Mesenteric fat pad (tissue), 1 donor: ENCODE data around the gene SORCS2. TPM values are rescaled to one million over a fixed set of nuclear protein-coding genes. Genes with fewer than 3 reads are reported as not detected.

Experiments used
- DNase-seq: peaks from one replicate; pipeline ENCODE4 v3.0.0-alpha.2; 2020; ENCODE audit warnings: low spot score
- total RNA-seq: library from RNA; stranded (reverse); fragmentation: NEBNext Ultra II Directional; extraction: Animal tissue kit (Norgen Biotek cat#: 25700); gene quantifications from one replicate; pipeline ENCODE4 v1.2.1, GENCODE V29; 2021
- donor health status: DM: yes; HTN: yes; CAD: no.

SORCS2 gene
- total RNA-seq, 1 donor from 2014 or later = 1.9 TPM

- DNase-seq = peak; percentile 69
These were observed 196.3 kb downstream of the SORCS2 start for GRCh38 chr4:7388627-7389026.

GRCh38 chr4:7389101-7389701 is 196.9 kb downstream of the SORCS2 start:
- DNase-seq = peak; percentile 74

DNA sequence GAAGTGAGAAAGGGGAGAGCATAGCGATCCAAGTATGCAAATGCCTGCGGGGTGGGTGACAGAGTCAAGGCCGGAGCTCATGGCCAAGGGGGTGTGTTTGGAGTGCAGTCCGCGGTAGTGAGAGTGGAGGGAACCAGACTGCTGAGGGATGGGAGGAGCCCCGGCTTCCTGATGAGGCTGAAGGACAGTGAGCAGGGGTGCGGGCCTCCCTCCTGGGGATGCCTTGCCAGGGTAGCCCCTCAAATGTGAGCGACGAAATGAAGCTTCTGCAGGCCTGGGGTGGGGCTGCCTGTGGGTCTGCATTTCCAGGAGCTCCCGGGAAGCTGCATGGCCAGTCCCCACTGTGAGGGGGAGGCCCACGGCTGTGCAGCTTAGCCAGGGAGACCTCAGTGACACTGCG is 197.4 kb downstream of the SORCS2 start:
- DNase-seq = peak; percentile 68

- DNase-seq = peak; percentile 16
These were observed 198.0 kb downstream of the SORCS2 start for GRCh38 chr4:7390336-7390735.

- peak; percentile 72 for DNase-seq
These were observed 198.7 kb downstream of the SORCS2 start for GRCh38 chr4:7390906-7391636.

GRCh38 chr4:7391637-7392437 is 199.5 kb downstream of the SORCS2 start:
- DNase-seq = peak; percentile 84

- DNase-seq = peak; percentile 84
These were observed 200.4 kb downstream of the SORCS2 start for GRCh38 chr4:7392438-7393421.

- DNase-seq = peak; percentile 74
These were observed 201.6 kb downstream of the SORCS2 start for GRCh38 chr4:7393601-7394575.

DNA sequence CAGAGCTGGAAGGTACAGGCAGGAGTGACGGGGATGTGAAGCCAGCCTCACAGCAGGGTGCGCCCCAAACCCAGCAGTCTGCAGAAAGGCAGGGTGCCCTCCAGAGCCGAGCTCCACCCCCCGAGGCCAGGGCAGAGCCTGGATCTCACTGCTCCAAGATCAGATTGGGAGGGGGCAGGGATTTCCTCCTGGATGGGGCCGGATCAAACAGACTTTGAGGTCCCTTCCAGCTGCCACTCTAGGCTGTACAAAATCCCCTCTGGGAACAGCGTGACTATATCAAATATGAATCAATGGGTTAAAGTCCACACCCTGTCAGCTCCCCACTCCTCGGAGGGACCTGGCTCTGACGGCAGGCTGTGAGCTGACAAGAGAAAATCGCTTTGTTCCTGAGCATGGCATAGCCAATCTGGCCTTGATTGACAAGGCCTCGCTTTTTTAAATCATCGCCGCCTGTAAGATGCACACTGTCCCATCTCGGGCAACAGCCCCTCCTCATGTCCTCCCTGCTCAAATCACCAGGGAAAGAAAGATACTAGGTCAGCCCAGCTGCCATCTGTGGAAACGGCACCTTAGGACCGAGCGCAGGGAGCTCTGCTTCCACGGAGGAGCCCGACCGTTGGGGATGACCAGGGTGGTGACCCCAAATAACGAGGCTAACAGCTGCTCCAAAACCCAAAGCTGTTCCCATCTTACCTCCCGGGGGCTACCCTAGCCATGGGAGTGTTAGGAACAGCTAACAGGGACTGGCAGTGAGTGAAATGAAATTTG is 202.5 kb downstream of the SORCS2 start:
- DNase-seq = peak; percentile 74

- peak; percentile 43 for DNase-seq
These were observed 203.3 kb downstream of the SORCS2 start for GRCh38 chr4:7395645-7396044.

DNA sequence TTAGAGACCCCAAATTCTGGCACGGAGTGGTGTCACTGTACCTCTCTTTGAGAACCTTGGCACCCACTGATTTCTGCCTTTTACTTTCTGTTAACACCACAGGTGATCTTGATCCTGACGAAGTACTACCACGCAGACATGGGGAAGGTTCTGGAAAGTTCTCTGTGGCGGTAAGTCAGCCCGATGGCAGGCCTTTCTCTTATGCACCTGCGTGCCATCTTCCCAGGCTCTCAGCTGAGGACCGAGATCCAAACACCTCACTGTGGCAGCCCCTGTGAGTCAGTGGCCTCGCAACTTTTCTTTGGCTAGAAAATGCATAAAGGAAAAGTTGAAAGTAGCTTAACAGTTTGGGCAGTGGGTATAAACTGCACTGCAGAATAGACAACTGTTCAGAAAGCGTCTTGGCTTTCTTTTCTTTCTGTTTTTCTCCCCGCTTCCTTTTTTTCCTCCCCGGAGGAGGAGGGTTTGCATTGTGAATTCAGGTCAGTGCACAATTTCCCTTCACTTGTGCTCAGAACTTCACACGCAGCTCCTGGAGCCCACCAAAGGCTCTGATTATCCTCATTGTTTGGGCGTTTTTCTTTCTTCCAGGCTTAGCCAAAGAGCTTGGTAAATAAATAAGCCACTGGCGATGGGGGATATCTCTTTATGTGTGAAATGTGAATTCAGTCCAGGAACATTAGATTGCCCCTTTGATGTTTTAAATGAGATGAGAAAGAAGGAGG is 204.0 kb downstream of the SORCS2 start:
- peak; percentile 43 for DNase-seq

DNA sequence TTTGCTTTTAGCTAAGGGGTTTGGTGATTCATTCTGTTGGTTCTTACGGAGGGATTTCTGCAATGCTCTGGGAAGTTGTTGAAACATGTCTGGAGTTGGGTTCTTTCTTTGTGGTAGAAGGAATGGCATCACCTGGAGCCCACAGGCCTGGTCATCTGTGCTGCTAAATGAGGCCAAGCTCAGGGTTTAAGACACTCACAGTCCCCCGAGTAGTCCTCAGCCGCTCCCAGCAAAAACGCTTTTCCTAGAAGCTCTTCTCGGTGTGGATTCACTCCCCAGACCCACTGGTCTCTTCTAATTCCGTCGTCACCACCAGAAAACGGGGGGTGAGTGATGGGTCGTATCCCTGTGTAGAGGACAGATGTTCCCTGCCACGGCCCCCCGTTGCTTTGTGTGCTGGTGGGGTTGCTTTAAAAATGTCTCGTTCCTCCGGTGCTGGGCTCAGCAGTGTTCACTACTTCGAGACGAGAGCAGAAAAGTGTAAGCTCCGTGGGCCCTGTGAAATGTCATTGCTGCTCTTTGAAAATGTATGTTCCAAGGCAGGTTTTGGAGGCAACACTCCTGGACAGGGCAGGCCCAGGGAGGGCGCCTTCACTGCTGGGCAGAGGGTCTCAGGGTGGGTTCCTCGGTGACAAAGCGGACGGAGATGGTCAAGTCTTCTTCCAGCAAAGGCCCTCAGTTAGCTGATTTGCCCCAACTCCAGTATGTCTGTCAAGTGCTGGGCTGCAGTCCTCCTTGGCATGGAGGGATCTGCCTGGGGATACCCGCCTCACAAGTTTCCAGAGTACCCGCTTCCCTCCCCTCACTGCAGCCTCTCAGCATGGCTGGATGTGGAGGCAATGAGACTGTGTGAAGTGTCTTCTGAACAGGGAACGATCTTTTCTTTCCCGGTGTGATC is 205.1 kb downstream of the SORCS2 start:
- peak; percentile 88 for DNase-seq

DNA sequence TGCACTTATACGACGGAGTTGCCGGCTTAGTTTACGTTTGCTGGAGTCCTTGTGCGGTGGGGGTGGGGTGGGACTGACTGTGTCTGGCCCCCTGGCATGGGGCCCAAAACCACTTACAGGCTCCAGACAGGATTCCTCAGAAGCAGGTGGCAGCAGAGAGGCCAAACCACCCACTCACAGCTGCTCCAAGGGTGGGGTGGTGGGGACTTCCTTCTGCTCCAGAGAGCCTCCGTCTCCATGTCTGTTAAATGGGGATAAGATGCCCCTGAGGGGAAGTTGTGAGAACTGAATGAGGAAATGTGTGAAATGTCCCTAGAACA is 205.7 kb downstream of the SORCS2 start:
- no peak for DNase-seq

DNA sequence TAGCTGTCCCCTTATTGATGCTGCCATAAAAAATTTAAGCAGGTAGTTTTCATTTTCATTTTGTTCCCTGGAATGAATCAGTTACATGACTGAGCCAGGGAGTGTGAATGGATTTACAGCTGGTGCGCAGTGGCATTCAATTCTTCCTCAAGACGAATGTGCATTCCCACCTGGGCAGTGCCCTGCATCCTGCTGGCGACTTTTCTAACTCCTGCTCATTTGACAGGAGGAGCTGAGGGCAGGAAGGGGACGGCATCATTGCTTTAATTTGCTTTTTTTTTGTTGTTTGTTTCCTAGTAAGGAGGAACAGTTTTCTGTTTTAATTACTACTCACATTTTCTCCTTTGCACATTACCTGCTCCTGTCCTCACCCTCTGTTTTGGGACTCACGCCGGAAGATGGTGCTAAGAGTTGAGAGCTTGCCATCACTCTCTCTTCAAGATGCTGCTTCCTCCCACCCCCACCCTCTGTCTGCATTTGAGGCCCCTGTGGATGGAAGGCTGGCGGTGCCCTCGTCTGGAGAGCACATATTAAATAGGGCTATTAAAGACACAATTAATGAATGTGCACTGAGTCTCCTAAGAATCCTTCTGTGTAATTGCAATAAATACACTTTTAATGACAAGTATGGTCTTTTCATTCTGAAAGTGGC is 206.6 kb downstream of the SORCS2 start:
- DNase-seq = peak; percentile 30

- peak; percentile 39 for DNase-seq
These were observed 207.3 kb downstream of the SORCS2 start for GRCh38 chr4:7399440-7400234.
